DMS 273 (cell line): ENCODE measurements around the gene SPG7.

Experiments used
- DNase-seq: peaks from one replicate; lab custom pipeline; 2025; ENCODE audit not compliant: unreplicated experiment; lab: John Stamatoyannopoulos, UW

SPG7 gene

DNA sequence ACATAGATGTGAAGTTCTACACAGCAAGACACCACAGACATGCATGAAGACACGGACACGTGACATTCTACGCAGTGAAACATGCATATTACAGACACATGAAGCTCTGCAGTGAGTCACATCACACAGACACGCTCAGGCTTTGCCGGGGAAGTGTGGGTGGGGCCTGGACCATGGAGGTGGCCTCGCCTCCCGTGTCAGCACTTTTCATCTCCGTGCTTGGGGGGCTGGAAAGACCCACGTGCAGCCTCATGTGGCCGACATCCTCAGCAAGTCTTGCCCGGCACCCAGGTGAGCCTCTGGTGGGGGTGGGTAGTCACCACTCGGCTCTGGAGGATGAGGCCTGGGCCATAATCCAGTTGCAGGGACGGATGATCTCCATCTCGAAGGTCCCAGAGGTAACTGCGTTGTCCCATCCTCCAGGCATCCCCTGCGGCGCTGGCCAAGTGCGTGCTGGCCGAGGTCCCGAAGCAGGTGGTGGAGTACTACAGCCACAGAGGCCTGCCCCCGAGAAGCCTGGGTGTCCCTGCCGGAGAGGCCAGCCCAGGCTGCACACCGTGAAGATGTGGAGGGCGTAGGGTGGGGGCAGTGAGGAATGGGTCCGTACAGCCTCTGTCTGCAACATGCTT is 88.0 kb downstream of the SPG7 start:
- no peak for DNase-seq

DNA sequence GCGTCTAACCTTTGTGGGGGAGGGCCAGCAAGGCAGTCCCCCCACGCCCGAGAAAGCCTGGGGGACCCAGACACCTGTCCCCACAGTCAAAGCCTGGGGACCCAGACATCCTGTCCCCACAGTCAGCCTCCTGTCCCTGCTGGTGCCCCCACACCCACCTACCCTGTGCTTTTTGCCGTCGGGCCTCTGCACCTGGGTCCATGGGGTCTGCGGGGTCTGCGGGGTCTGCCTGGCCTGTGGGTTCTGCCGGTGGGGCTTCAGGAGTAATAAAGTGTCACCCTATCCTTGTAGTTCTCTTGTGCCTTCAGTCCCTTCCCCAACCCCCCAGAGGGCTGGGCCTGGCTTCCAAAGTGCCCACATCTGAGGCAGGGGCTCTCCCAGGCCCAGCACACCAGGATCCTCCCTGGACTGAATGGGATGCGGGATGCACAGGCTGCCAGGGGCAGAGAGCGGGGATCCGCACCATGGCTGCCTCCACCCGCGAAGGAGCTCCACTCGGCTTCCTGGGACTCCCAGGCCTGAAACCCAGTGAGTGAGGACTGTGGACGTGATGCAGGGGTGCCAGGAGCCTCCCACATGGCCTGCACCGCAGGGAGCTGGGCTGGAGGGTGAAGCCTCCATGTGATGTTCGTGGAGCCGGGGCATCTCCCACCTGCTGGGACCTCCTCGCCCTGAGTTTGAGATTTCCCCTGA is 88.9 kb downstream of the SPG7 start:
- DNase-seq: peak; percentile 42

DNA sequence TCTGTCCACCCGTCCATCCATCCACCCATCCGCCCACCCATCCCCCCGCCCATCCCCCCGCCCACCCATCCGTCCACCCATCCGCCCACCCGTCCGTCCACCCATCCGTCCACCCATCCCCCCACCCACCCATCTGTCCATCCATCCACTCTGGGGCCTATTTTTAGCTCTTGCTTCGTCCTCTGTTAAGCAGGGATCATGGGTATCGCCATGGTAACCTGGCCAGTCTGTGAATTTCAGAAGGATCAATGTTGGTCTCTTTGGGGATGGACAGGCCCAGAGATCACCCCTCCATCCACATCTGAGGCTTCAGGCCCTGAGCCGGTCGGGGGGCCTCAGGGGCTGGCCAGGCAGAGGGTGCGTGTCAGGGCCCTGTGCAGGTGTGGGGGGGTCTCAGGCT is 90.0 kb downstream of the SPG7 start:
- DNase-seq: peak; percentile 80

DNA sequence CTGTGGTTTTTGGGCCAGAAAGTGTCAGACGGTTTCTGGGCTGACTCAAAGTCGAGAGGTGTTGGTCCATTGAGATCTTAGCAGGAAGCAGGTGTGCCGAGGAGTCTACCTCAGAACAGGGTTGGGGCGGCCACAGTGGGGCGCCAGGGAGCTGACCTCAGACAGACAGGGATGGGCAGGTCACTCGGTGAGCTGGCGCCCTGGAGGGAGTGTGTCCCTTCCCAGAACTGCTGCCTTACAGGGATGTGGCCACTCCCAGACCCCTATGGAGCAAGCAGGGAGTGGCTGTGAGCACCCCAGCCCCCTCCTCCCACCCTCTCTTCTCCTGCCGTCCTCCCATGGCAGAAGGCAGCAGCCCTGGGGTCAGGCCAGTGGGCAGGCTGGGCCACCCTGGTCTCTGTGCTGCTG is 91.3 kb downstream of the SPG7 start:
- peak; percentile 74 for DNase-seq

DNA sequence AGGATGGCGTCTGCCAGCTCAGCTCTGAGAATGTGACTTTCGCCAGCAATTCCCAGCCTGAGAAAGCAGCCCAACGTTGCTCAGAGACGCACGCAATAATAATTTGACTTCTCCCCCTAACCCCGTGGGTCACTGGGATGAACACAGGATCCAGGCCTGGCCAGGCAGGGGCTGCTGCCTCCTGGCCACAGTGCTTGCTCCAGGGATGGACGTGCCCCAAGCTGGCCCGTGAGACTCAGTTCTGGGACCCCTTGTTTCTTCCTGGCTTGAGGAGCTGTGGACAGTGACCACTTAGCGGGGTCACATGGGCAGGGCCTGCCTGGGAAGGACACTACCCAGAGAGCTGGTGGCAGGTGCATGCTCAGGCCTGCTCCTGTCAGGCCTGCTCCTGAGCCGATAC is 91.7 kb downstream of the SPG7 start:
- no peak for DNase-seq

DNA sequence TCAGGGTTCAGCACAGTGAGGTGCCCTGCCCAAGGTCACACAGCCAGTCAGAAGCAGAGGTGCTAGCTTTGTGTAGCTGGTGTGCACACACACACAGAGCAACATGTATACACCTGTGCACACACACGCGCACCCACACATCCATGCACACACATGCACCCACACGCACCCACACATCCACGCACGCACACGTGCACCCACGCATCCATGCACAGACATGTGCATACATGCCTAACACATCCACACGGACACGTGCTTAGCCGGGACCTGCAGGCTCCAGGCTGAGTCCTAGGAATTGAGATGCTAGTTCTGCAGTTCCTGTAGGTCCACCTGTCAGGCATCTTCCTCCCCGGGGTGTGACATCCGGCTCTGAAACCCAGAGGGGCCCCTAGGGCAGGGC is 92.2 kb downstream of the SPG7 start:
- DNase-seq: peak; percentile 43

DNA sequence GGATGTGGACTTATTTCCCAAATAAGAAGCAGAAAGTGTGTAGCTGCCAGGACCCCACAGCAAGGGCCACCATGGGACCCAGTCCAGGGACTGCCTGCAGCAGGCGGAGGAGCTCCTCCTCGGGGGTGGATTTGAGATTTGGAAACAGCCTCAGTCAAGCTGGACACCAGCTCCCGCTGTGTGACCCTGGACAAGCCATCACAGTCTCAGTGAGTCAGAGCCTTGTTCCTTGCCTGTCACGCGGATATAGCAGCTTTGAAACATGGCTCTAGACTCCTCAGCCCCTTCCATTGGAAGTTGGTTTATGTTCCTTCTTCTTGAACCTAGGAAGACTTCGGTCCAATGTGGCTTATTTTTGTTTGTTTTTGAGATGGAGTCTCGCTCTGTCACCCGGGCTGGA is 92.8 kb downstream of the SPG7 start:
- DNase-seq: no peak

DNA sequence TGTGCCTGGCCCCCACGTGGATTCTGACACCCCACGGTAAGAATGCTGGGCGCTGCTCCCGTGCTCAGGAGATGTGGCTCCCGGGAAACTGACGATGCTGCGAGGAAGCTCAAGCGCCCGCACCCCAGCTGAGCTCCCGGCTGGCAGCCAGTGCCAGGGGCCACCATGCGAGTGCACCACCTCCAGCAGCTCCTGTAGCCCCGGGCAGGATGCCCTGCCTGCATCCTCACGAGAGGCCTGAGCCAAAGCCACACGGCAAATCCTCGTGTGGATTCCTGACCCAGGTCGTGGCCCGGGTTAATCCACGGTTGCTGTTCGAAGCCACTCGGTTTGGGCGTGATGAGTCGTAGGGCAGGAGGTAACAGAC is 93.7 kb downstream of the SPG7 start:
- DNase-seq: peak; percentile 65

DNA sequence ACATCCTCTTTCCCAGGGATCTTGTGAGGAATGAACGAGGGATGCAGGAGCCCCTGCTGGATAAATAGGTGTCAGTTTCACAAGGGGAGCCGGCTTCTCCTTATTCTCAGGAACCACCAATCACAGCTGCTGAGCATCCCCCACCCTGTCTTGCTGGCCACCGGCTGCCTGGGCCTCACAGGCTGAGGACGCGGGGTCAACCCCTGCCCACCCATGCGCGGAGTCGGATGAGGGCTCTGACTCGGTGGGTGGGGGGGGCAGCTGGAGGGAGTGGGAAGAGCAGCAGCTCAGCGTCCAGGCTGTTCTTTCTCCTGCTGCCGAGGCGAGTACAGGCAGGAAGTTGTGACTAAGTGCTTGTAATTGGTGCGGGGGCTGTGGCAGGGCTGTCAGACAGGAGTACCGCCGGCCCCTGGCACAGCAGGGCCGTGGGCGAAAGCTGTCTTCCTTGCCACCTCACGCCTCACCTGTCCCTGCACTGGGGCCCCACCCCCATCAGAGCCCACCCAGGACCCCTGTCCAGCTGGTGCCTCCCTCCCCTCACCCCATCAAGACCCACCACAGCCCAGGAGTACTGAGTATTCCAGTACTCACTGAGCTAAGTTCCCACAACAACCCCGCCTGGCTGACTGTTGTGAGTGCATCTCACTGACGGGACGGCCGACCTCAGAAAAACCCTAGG is 94.2 kb downstream of the SPG7 start:
- DNase-seq: peak; percentile 87

DNA sequence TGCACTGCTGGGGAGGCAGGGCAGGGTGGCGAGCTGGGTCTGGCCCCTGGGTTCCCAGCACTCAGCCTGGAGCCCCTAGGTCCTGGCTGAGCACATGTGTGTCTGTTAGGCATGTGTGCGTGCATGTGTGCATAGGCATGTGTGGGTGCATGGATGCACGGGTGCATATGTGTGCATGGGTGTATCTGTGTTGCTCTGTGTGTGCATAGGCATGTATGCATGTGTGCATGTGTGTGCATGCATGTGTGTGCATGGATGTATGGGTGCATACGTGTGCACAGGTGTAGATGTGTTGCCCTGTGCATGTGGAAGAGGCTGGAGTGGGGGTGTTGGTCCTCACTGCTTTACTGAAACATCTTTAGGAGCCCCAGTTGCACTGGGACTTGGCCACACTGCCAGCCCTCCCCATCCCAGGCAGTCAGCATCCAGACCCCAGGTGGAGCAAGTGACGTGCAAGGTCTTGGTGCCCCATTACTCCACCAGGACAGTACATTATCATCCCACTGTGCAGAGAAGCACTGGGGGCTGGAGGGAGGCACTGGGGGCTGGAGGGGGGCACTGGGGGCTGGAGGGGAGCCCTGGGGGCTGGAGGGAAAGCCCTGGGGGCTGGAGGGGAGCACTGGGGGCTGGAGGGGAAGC is 94.9 kb downstream of the SPG7 start:
- DNase-seq: no peak

DNA sequence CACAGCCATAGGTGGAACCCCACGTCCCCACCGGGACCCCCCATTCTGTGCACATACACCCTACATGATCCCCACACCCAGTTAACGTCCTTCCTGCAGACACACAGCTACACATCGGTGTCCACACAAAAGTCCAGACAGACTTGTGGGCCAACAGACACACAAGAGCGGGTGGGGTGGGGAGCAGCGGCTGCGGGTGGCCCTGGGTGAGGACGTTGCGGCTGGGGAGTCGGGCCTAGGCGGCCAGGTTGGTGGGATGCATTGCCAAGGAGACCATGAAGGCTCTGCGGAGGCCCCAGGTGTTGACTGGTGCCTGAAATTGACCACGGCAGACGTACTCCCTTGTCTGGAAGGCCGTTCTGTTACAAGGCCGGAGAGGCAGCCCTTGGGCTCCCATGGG is 96.6 kb downstream of the SPG7 start:
- DNase-seq: no peak

DNA sequence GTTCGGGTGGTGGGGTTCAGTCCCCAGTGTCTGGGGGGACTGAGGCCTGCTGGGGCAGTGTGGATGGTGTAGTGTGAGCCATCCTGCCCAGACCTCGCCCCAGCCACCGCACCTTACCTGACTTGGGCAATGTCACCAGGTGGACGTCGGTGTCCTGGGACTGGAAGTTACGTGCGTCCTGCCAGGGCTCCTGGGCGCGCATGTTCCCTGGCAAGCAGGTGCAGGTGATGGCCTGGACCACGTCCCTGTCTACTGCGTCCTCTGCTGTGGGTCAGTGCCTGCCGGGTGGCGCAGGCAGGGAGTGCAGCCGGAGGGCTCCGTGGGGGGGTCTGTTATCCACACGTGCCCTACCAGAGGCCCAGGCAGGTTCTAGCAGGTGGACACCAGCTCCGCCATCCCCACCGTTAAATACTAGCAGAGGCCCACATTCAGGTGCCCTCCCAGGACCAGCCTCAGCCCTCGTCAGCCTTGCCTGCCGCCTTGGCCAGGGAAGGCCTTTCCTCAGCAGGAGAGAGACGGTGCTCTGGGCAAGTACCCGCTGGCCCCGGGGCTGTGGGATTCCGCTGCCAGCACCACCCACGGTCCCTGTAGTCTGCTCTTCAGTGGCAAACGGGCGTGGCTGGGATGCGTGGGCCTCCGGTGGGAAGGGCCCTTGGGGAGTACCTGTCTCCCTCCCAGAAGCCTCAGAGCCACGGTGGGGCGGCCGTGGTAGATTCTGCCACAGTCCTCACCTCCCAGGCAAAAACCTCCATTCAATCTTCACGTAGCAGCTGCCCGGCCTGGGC is 97.2 kb downstream of the SPG7 start:
- no peak for DNase-seq

DNA sequence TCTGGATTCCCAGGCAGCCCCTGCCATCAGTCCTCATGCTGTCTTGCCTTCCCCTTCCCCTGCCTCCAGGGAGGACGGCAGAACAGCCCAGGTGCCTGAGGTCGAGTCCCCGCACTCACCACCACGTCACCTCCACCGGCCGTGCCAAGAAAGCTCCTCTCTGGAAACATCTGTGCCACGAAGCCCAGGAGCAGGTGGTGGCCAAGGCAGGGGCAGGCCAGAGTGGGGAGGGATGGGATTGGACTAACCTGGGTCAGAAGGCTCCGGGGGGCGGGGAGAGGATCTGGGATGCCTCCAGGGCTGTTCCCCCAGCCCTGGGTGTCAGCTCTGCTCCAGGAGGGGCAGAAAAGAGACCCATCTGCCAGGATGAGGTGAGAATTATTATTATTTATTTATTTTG is 97.8 kb downstream of the SPG7 start:
- DNase-seq: peak; percentile 41
